Stimulated activated CD8-positive, alpha-beta memory T cell treated with anti-CD3 and anti-CD28 coated beads, Interleukin-12 subunit alpha, Interleukin-12 subunit beta, amount 100 ng/mL, for 24 hours (primary cell): Measurements from ENCODE around the gene ETV5.

ENCODE experiments used
- DNase-seq: peaks from one replicate; pipeline ENCODE4 v3.0.0-alpha.2; 2020; ENCODE audit errors: extremely low read depth

ETV5 gene

DNA sequence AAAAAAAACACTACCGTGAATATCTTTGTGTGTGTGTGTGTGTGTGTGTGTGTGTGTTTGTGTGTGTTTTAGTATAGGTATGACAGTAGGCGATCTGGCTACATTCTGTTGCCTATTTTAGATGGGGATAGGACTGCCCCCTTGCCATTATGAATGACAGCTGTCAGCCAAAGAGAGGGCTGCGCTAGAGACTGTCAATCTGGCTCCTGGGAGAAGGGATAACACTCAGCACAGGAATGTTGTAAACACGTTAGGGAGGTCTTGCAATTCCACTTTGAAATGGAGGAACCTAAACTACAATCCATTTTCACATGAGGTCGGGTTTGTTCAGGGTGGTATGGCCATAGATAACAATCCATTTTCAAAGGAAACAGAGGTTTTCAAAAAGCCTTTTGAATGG lies 14.1 kb upstream of the ETV5 start:
- no peak for DNase-seq

DNA sequence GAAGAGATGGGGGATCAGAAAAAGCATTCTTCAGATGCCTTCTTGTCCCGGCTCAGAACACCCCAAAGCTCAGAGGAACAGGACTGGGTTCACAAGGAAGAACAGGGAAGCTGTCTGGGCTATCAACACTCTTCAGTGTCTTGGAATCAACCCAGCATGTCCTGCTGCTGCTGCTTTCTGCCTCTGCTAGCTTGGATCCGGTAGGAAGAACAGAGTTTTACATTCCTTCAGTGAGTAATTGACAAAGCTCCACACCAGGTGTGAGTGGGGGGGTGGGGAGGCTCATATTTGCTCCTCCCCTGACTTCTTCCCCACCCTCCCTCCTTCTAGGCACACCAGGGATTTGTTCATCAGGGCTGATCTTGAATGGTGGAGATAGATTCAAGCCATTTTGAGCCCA lies 13.1 kb upstream of the ETV5 start:
- no peak for DNase-seq

GRCh38 chr3:186121278-186121677 lies 12.4 kb upstream of the ETV5 start:
- no peak for DNase-seq

- DNase-seq: no peak
These were observed 10.6 kb upstream of the ETV5 start for GRCh38 chr3:186119499-186119898.

DNA sequence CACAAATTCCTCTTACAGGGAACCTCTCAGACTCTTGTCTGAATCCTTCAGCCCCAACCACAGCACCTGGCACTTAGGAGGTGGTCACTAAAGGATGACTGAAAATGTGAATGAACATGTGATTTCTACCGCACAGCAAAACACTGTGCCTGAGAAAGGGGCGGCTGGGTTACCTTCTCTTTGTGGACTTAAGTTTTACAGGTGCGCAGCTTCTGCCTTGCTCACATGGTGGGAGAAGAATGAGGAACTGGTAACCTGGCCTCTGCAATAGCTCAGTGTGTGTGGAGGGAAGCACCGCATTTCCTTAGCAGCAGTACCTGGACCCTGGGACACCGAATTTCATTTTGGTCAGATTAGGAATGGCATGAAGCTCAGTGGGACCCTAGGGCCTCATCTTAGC lies 9.8 kb upstream of the ETV5 start:
- DNase-seq: no peak

DNA sequence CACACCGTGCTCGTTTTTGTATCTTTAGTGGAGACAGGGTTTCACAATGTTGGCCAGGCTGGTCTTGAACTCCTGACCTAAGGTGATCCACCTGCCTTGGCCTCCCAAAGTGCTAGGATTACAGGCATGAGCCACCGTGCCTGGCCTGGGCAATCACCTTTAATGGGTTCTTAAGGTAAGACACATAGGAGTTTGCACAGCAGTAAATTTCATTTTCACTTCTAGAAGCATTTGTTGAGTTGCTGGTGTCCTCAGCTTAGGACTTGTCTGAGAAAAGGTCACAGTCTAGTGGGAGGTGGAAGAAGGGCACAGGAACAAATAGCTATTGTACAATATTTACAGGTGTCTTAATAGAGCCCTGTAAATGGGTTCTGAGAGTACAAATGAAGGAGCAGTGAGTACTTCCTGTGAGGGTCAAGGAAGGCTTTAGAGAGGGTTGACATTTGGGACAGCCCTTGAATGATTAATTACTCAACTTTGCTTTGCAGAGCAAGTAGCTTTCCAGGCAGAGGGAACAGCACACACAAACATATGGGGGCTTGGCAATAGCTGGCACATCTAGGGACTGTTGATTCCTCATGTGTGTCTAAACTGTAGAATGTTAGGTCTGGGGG lies 8.7 kb upstream of the ETV5 start:
- no peak for DNase-seq

DNA sequence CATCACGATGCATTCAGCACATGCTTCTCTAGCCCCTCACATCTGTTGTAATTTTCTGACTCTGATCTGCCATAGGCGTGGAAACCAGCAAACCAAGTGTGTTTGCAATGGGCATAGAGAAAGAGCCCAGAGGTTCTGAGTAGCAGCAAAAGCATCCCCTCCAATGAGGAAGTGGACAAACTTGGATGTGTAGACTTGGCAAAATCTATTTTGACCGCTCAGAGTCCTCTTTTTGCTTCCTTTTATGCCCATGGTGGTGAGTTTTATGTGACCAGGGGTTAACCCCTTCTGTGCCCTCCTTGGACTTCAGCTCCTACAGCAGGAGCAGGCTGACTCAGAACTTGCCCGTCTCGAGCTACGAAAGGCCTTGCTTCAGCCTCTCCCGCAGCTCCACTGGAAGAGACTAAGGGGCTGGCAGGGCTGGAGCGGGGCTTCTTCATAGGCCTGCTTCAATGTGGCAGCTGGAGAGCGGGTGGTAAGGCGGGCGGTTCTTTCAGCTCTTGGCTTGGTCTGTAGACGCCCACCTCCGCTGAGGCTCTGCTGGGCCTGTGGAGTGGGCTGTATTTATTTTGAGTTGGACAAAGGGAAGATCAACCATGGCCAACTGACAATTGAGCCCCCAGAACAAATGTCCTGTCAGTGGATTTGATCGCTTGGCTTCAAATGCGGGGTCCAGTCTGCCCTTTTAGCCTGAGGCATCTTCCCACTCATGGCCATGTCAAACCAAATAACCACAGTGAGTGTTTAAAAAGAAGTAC lies 6.5 kb upstream of the ETV5 start:
- no peak for DNase-seq

DNA sequence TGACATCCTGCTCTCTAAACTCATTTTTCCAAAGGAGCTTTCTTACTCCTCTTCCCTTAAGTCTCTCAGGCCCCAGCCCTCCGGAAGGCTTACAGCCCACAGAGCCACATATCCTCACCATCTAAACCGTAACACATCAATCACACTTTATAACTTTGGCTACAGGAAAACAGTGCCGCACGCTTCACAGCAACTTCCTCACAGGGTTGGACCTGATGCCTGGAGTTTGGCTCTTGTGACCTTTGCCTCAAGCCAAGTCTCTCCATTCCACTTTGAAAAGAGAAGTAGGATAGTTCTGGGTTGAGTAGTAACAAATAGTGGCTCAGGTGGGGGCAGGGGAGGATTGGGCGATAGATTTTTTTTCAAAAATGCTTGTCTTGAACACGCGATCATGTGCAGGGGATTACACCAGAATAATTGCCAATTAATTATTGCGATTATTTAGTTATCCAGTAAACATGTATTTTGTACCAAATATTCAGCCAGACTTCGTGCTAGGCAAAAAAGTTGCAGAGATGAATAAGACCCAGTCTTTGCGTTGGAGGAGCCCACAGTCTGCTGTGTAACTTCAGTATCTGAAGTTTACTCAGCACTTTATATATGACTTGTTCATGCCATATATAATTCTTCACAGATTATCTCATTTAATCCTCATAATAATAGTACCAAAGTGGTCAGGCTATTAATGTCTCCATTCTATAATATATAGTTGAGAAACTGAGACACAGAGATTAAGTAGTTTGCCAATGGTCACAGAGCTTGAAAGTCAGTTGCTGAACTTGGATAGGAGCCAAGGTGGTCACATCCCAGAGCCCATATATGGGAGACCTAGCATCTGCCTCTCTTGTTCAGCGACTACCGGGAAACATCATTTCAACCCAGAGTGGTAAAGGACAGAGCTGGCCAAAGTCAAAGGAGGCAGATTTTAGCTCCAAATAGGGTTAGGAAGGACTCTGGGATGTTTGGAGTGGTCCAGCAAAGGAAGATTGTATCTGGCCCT lies 2.4 kb upstream of the ETV5 start:
- DNase-seq: no peak

GRCh38 chr3:186109897-186110803 lies 1.3 kb upstream of the ETV5 start:
- DNase-seq: no peak

DNA sequence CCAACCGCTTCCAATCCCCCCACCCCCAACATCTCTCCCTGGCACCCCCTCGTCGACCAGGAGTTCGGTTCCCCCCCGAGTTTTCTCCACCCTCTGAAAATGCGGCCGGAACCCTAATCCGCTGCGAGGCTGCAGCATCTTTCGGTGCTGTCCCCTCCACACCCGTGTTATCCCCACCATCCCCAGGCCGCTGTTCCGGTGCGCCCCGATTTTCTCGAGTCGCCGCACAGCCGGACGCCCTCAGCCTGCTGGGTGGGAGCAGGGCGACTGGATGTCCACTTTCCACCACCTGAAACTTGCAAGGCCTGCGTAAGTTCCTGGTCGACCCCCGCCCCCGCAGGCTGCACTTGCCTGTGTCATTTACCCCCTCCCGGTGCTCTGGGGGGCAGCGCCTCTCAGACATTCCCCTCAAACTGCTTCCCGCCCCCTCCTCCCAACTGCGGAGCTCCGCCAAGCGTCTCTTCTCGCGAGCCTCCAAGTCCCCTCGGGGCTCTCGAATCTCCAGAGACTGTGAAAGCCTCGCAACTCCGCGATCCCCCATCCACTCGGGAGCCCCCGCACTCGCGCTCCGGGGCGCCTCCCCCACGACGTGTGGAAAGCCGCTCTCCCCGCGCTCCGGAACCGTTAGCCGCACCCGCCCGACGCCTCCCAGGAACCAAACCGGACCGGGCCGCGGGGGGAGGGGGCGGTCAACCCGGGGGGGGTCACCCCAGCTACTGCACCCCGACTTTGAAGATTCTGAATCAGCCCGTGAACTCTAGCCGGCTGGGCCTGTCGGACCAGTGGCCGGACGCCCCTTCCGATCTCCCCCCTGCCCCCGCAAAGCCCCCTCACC lies 566 bp downstream of the ETV5 start:
- no peak for DNase-seq

DNA sequence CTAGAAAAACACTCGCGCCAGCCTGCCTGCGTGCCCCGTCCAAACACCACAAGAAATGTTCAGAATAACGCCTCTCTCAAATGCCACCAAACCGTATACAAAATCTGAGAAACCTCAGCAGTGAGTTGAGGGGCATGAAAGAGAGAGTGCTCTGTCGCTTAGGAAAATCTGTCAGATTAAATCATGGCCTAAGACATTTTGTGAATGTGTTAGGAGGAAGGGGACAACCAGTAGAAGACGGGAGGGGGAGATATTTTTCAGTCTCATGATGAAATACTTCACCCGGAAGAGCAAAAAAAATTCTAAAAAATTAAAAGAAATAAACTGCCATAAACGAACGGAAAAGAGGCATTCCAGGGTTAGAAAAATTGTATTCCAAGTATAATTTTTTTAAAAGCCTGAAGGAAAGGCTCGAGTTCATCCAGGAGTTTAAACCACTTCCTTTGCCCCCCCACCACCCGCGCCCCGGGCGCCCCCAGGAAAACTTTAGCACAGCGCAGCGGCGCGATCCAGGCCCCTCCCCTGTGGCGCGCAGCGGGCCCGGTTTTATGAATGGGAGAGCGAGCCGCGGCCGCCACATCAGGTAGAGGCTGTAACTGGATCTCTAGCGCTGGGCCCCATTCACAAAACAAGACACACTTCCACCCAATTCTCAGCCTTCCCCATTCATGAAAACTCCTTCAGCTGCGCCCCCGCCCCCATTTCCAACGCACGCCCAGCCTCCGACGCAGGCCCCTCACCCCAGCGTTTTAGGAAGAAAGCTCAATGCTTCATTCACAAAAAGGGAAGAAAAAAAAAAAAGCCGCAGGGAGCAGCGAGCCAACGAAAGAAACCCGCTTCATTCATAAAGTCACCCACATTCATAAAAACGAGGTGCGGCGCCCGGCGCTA lies 1.4 kb downstream of the ETV5 start:
- DNase-seq: no peak

DNA sequence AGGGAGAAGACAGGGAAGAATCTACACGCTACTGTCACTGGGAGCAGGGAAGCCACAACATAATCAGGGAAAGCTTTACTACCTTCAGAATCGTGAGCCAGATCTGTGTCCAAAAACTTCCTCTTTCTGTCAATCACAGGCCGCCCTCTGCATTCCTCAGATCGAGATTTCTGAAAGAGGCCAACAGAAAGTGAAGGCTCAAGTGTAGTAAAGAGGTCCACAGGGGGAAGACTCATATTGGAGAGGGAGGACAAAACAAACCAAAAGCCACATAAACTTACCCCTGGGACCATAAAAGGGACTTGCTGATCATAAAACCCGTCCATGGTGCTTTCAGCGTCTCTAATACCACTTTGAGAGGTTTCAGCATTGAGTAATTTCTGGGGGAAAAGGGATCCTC lies 3.3 kb downstream of the ETV5 start:
- no peak for DNase-seq

DNA sequence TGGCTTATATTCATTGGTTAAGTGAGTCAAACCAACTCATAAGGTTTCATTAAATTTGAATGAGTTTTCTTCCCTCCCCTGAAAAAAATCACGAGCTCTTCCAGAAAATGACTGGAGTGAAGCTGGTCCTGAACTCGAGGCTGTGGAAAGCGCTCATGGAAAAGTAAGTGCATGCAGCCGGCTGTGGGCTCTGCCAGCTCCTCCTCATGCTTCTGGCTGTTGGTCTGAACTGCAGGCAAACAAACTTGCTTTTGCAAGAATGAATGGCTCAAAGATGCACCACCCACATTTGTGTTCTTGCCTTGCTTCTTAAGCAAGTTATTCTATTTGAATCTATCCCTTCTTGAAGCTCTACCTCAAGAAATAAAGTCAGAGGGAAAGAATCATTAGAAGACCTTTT lies 6.2 kb downstream of the ETV5 start:
- no peak for DNase-seq

- DNase-seq: no peak
These were observed 8.5 kb downstream of the ETV5 start for GRCh38 chr3:186100398-186100797.

- no peak for DNase-seq
These were observed 9.7 kb downstream of the ETV5 start for GRCh38 chr3:186099178-186099577.

- DNase-seq: no peak
These were observed 10.1 kb downstream of the ETV5 start for GRCh38 chr3:186098740-186099139.

DNA sequence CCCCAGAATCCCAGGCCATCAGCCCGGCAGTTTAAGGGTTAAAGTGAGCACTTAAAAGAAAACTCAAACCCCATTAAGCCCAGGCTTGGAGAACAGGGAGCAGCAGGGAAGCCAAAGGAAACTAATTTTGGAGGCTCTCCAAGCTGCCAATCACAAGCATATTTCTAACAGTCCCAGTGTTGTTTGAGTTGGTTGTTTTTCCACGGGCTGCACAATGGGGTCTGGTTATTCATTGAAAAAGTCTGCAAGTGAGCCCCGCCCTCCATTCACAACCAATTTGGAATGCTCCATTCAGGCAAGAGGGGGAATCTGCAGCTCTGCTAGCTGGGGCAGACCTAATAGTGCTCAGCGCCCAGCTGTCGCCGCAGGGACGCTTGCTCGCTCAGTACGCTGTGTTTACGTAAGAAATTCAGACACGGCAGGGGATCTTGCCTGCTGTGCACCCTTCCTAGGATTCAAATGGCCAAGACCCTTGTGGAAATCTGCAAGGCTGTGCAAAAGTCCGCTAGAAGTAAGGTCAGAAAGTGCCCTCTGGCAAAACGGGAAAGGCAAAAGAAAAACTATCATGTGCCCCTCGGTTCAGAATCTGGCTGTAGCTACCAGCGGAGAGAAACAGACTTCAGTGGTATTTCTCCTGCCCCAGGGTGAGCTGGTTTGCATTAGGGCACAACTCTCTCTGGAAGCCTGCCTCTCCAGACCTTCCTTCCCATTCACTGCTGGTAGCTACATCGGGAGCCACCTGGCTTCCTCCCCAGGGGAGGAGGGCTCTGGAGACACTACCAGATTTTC lies 11.0 kb downstream of the ETV5 start:
- DNase-seq: no peak

DNA sequence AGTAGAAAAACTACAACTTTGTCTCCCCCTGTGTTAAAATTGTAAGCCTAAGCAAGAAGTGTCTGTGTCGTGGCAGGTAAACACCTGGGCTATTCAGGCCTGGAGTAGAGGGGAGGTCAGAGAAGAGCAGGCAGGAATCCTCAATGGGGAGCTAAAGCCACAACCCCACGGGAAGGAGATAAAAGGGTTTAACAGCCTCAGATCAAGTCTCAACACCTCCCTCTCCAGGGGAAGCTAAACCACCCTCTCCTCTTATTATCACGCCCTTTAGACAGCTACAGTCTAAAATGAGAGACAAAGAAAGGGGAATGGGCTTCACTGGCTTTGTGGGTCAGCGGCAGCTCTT lies 11.6 kb downstream of the ETV5 start:
- DNase-seq: no peak

DNA sequence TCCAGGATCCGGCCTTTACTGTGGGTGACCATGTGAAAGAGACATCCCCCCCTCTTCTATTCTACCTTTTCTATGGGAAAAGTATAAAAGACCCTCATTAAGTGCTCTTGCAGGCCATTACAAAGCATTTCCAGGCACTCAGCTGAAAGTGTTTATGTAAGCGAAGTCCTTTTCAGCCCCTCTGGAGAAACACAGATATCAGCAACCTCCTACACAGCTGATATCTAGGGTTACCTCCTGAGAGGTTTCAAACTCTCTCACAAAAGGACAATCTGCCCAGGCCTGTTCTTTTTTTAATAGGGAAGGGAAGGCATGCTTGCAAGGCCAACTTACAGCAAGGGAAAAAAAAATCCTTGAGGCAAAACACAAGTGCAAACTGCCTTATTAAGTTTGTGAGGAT lies 12.6 kb downstream of the ETV5 start:
- no peak for DNase-seq
